ENCODE data around the gene MEN1.

Gene MEN1

DNA sequence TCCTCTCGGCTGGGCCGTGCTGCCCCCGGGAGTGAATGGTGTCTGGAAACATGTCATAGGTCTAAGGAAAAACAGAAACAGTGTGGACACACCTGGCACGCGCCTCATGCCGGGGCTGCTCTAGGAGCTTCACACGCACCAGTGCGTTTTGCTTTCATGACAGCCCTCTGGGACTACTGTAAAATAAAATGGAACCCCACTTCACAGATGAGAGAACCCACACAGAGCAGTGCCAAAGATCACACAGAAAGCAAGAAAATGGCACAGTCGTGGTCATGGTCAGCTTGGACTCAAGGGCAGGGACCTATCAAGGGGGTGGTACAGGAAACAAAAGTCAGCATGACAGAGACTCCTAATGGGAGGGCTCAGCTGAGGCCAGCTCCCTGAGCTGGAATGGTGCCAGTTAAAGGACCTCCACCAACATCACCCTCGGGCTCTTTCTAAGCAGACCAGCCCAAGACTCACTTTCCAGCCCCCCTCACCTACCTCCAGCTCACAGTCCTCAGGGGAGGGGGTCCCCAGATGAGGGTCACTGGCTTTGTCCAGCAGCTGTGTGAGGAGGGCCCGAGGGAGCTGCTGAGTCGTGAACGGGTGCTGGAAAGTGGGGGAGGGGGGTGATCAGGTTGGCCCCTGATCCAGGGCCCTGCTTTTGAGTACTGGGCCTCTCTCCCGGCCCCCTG lies 10.6 kb downstream of the MEN1 start:
- TF ChIP-seq CTCF (IDR thresholded peaks at IDR 0.05; ENCODE audit: low read depth, low read length, missing control alignments): no peak
- no peak for DNase-seq (ENCODE audit: low read depth)
- no peak overlapping the region for H3K4me3 ChIP-seq (ENCODE audit: low read depth, low read length)

- no peak for DNase-seq (ENCODE audit: low read depth)
- TF ChIP-seq CTCF (IDR thresholded peaks at IDR 0.05; ENCODE audit: low read depth, low read length, missing control alignments): no peak
- no peak overlapping the region for H3K4me3 ChIP-seq (ENCODE audit: low read depth, low read length)
These were observed 11.1 kb downstream of the MEN1 start for GRCh38 chr11:64799256-64799622.

GRCh38 chr11:64796757-64797541 lies 13.4 kb downstream of the MEN1 start:
- no peak for TF ChIP-seq CTCF (IDR thresholded peaks at IDR 0.05; ENCODE audit: low read depth, low read length, missing control alignments)
- no peak for DNase-seq (ENCODE audit: low read depth)

GRCh38 chr11:64796047-64796756 lies 14.1 kb downstream of the MEN1 start:
- no peak overlapping the region for H3K4me3 ChIP-seq (ENCODE audit: low read depth, low read length)
- DNase-seq (ENCODE audit: low read depth): no peak
- TF ChIP-seq CTCF (IDR thresholded peaks at IDR 0.05; ENCODE audit: low read depth, low read length, missing control alignments): no peak

More at GRCh38 chr11:64796757-64797541, 13.4 kb downstream of the MEN1 start:
- no peak overlapping the region for H3K4me3 ChIP-seq (ENCODE audit: low read depth, low read length)

DNA sequence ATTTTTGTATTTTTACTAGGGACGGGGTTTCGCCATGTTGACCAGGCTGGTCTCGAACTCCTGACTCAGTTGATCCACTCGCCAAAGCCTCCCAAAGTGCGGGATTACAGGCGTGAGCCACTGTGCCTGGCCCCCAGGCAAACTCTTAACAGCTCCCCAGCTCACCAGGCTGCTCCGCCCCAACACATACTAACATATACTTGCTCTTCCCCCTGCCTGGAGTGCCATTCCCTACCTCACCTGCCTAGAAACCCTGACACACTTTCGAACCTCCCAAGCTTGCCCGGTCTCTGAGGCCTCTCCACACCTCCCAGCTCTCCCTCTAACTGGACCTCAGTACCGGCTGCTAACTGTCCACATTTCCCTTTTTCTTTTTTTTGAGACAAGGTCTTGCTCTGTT lies 15.8 kb downstream of the MEN1 start:
- H3K4me3 ChIP-seq (ENCODE audit: low read depth, low read length): no peak overlapping the region
- DNase-seq (ENCODE audit: low read depth): no peak
- no peak for TF ChIP-seq CTCF (IDR thresholded peaks at IDR 0.05; ENCODE audit: low read depth, low read length, missing control alignments)

GRCh38 chr11:64793271-64794160 lies 16.8 kb downstream of the MEN1 start:
- no peak for DNase-seq (ENCODE audit: low read depth)
- TF ChIP-seq CTCF (IDR thresholded peaks at IDR 0.05; ENCODE audit: low read depth, low read length, missing control alignments): no peak
- no peak overlapping the region for H3K4me3 ChIP-seq (ENCODE audit: low read depth, low read length)
